Medulla oblongata (tissue), 1 donor: ENCODE data around the gene SLC6A20.

Experiments used
- DNase-seq: peaks from one replicate; pipeline ENCODE4 v3.0.0-alpha.2; 2015; ENCODE audit errors: extremely low spot score

Gene SLC6A20

DNA sequence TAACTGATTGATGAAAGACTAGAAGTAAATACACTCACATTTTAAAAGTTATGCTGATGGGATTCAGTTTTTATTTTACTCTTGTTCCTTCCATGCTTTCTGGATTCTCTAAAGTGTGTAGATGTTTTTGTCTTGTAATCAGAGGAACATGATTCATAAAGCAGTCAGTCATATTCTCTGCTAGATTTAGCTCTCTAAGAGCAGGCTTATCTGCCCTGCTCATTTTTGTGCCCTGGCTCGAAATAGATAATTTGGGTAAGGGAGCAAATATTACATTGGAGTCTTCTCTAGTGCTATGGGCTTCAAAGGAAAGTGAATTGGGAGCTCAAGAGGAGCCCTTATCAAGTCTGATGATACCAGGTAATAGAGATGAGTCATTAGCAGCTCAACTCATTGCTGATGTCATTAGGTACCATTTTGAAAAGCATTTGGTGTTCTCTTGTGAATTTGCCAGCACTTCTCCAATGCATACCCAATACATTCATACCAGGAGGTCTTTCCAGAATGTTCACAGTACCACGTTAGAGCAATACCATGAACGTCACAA lies 79.5 kb downstream of the SLC6A20 start:
- DNase-seq, result no peak

DNA sequence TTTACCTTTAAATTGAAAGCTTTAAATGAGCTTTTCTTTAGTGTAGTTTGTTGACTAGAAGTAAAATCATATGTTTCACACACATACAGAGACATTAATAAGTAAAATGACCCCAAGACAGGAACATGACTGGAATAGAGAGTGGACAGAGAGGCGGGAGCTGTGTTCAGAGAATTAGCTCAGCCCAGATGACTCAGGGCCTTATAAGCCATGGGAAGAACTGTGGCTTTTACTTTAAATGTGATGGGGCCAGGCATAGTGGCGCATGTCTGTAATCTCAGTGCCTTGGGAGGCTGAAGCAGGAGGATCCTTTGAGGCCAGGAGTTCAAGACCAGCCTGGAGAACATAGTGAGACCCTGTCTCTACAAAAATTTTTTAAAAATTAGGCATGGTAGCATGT lies 80.4 kb downstream of the SLC6A20 start:
- DNase-seq, result no peak

GRCh38 chr3:45712434-45713110 lies 83.8 kb downstream of the SLC6A20 start:
- no peak for DNase-seq

DNA sequence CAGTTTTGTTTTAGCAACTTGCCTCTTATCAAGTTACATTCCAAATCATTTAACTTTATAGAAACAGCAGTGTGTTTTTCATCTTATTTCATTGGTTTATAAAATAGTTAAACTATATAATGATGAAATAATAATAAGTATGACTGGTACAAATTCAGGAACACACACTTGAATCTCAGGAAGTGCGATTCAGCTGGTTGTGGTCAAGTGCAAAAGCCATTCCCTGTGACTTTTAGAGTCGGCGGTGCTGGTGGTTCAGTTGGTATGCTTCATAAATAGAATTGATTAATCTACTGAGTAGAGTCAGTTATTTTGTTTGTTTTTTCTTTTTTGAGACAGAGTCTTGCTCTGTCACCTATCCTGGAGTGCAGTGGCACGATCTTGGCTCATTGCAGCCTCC lies 84.4 kb downstream of the SLC6A20 start:
- no peak for DNase-seq

DNA sequence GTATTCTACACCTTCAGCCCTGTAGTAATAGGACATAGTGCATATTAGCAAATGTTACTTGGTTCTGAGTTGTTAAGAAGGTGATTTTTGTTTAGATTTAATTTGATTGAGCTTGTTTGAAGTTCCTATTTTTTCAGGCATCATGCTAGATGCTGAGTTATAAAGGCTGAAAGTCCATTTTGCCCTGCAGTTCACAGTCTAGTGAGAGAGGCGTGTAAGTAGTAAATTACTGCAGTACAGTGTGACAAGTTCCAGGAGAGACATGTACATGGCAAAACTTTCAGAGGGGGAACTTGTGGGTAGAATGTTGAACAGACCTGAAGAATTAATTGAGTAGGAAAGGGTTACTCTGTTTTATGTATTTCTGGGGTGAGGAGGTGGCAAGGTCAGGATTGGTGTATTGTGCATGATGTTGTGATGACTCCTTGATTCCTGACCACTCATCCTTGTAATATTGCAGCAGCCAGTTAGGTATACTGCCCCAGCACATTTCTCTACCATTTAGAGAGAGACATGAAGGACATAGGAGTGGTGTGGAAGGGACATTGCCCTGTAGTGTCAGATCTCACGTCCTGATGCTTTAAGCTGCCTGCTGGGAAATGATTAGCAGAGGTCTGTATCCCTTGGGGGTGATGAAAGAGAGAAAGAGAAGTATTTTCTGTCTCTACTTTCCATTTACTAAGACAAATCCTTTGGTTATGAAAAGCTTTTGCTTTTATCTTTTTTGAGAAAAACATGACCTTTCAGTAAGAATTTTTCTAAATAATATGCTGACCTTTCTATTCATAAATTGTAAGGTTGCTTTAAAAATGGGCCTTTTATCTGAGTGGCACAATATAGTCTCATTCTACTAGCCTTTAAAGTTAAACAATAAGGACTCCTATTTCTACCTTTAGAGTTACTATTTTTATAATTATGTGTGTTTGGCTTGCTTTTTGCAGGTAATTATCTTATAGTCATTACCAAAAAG lies 90.2 kb downstream of the SLC6A20 start:
- DNase-seq, result no peak
